HepG2 (cell line): ENCODE measurements around the gene PPCS. TPM values are rescaled to one million over a fixed set of nuclear protein-coding genes. Genes with fewer than 3 reads are reported as not detected.
A peak's percentile ranks its signal among the peaks of the same experiment; 100 is the strongest.

Experiments
- ETV5 ChIP-seq: IDR thresholded peaks from 2 replicates; pipeline ENCODE4 v1.6.1; 2018; ENCODE audit warnings: missing biosample characterization, missing genetic modification reagents, inconsistent platforms, borderline replicate concordance
- FUBP1 ChIP-seq: sonication (generic); formaldehyde crosslinking; IDR thresholded peaks from 2 replicates; pipeline ENCODE4 v1.5.1; 2020; ENCODE audit warnings: missing genetic modification reagents, mild to moderate bottlenecking, borderline replicate concordance
- KMT2B ChIP-seq: IDR thresholded peaks from 2 replicates; pipeline ENCODE4 v1.6.1; 2016; ENCODE audit warnings: missing genetic modification reagents, missing compliant biosample characterization
- PAF1 ChIP-seq: IDR thresholded peaks from 2 replicates; pipeline ENCODE4 v1.6.1; 2016; ENCODE audit warnings: missing genetic modification reagents, missing compliant biosample characterization
- PAWR ChIP-seq: sonication (generic); formaldehyde crosslinking; IDR thresholded peaks from 2 replicates; pipeline ENCODE4 v1.4.0; 2020; ENCODE audit warnings: missing genetic modification reagents, mild to moderate bottlenecking, borderline replicate concordance
- SMAD3 ChIP-seq: sonication (generic); formaldehyde crosslinking; IDR thresholded peaks from 2 replicates; pipeline ENCODE4 v1.4.0; 2020; ENCODE audit warnings: missing genetic modification reagents
- SNAPC5 ChIP-seq: sonication (generic); formaldehyde crosslinking; IDR thresholded peaks from 2 replicates; pipeline ENCODE4 v1.8.1; 2023; ENCODE audit warnings: mild to moderate bottlenecking, missing genetic modification reagents, borderline replicate concordance
- THAP11 ChIP-seq: IDR thresholded peaks from 2 replicates; pipeline ENCODE4 v1.6.1; 2016; ENCODE audit warnings: missing biosample characterization, missing genetic modification reagents
- ZNF143 ChIP-seq: sonication (generic); formaldehyde crosslinking; IDR thresholded peaks from 2 replicates; pipeline ENCODE4 v1.4.0; 2020; ENCODE audit warnings: missing genetic modification reagents
- ZNF367 ChIP-seq: sonication (generic); formaldehyde crosslinking; IDR thresholded peaks from 2 replicates; pipeline ENCODE4 v1.4.0; 2020; ENCODE audit warnings: missing genetic modification reagents, borderline replicate concordance
- ZNF562 ChIP-seq: sonication (generic); formaldehyde crosslinking; IDR thresholded peaks from 2 replicates; pipeline ENCODE4 v1.8.0; 2022; ENCODE audit warnings: missing genetic modification reagents, borderline replicate concordance
- ZNF614 ChIP-seq: IDR thresholded peaks from 2 replicates; pipeline ENCODE4 v1.6.1; 2018; ENCODE audit warnings: missing biosample characterization, missing genetic modification reagents, inconsistent platforms, borderline replicate concordance
- ZNF672 ChIP-seq: sonication (generic); formaldehyde crosslinking; IDR thresholded peaks from 2 replicates; pipeline ENCODE4 v1.8.1; 2022; ENCODE audit warnings: missing genetic modification reagents
- ZNF772 ChIP-seq: sonication (generic); formaldehyde crosslinking; IDR thresholded peaks from 2 replicates; pipeline ENCODE4 v1.5.0; 2020; ENCODE audit warnings: mild to moderate bottlenecking, missing genetic modification reagents
- polyA plus RNA-seq, 8 experiments: library from polyadenylated mRNA; depleted of rRNA in 3 of 8; stranded (reverse) in 7 of 8; unstranded in 1 of 8; fragments of >200 nt; fragmentation: Illumina TruSeq in 4 of 8; extraction: Trizol in 4 of 8; gene quantifications; 2 replicates each; pipeline versions ENCODE4 v1.2.1 to v1.2.3, GENCODE V29; 2011 to 2016; ENCODE audit warnings: low read depth in 4 of 8, missing spikeins in 1 of 8, mixed read lengths in 1 of 8; ENCODE audit not compliant: insufficient read depth in 1 of 8
- total RNA-seq, 5 experiments: library from RNA; depleted of rRNA; stranded (reverse); fragments of >200 nt; fragmentation: Illumina TruSeq; extraction: Trizol; gene quantifications; 2 replicates each; pipeline ENCODE4 v1.2.3, GENCODE V29; 2016; ENCODE audit warnings: low read depth in 1 of 5
- TF ChIP-seq, protein P1 (sequence below): sonication (generic); formaldehyde crosslinking; IDR thresholded peaks from 2 replicates; pipeline ENCODE4 v1.5.0; 2020; ENCODE audit warnings: mild to moderate bottlenecking, missing genetic modification reagents, borderline replicate concordance
- TF ChIP-seq, protein P2 (sequence below): sonication (generic); formaldehyde crosslinking; IDR thresholded peaks from 2 replicates; pipeline ENCODE4 v1.4.0; 2020; ENCODE audit warnings: mild to moderate bottlenecking, missing genetic modification reagents
- TF ChIP-seq, protein P3 (sequence below): sonication (generic); formaldehyde crosslinking; IDR thresholded peaks from 2 replicates; pipeline ENCODE4 v1.8.0; 2022; ENCODE audit warnings: low read depth, missing genetic modification reagents

Gene PPCS
- total and polyA plus RNA-seq, 2 of the 13 experiments (the other 11 are each of a cell fraction or from before 2014, with no cell fraction given): 13.4 to 38.9 TPM

DNA sequence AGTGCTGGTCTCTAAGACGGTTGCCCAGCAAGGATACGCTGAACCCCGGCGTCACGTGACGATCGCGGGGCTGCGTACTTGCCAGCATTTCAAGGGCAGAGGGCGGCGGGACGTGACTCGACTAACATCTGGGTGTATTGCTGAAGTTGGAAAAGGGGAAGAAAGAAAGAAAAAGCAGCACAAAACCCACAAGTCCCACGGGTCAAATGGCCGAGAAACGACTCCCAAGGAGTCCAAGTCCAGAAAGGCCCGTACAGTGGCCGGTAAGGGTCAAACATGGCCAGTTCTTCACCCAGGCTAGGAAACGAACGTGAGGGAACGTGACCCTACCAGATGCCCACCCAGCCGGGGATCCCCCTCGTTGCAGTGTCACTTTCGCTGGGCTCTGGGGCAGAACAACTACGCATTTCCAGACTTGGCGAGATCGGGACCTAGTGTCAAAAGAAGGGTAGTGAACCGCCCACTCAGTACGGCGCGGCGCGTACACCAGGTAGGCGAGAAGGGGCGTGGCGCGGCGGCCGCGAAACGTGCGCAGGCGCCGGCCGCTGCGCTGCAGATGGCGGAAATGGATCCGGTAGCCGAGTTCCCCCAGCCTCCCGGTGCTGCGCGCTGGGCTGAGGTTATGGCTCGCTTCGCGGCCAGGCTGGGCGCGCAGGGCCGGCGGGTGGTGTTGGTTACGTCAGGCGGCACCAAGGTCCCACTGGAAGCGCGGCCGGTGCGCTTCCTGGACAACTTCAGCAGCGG is at the start of gene PPCS, which contains the start of gene ZMYND12 (continued):
- TF ChIP-seq PAWR (CRISPR knock-in tag) (peak; percentile 85; the same call in 1 of the 2 replicates), KMT2B (no peak; the same call in 1 of the 2 replicates), ZNF367 (no peak), FUBP1 (no peak), SNAPC5 (CRISPR knock-in tag) (no peak), ZNF672 (CRISPR knock-in tag) (no peak), SMAD3 (CRISPR knock-in tag) (no peak), ZNF562 (no peak), ZNF143 (no peak), ZNF772 (CRISPR knock-in tag) (peak; percentile 84), ZNF614 (CRISPR knock-in tag) (no peak; the same call in 1 of the 2 replicates), THAP11 (CRISPR knock-in tag) (peak; percentile 83), ETV5 (CRISPR knock-in tag) (no peak; the same call in 1 of the 2 replicates), PAF1 (CRISPR knock-in tag) (no peak)
- TF ChIP-seq, protein P1, sequence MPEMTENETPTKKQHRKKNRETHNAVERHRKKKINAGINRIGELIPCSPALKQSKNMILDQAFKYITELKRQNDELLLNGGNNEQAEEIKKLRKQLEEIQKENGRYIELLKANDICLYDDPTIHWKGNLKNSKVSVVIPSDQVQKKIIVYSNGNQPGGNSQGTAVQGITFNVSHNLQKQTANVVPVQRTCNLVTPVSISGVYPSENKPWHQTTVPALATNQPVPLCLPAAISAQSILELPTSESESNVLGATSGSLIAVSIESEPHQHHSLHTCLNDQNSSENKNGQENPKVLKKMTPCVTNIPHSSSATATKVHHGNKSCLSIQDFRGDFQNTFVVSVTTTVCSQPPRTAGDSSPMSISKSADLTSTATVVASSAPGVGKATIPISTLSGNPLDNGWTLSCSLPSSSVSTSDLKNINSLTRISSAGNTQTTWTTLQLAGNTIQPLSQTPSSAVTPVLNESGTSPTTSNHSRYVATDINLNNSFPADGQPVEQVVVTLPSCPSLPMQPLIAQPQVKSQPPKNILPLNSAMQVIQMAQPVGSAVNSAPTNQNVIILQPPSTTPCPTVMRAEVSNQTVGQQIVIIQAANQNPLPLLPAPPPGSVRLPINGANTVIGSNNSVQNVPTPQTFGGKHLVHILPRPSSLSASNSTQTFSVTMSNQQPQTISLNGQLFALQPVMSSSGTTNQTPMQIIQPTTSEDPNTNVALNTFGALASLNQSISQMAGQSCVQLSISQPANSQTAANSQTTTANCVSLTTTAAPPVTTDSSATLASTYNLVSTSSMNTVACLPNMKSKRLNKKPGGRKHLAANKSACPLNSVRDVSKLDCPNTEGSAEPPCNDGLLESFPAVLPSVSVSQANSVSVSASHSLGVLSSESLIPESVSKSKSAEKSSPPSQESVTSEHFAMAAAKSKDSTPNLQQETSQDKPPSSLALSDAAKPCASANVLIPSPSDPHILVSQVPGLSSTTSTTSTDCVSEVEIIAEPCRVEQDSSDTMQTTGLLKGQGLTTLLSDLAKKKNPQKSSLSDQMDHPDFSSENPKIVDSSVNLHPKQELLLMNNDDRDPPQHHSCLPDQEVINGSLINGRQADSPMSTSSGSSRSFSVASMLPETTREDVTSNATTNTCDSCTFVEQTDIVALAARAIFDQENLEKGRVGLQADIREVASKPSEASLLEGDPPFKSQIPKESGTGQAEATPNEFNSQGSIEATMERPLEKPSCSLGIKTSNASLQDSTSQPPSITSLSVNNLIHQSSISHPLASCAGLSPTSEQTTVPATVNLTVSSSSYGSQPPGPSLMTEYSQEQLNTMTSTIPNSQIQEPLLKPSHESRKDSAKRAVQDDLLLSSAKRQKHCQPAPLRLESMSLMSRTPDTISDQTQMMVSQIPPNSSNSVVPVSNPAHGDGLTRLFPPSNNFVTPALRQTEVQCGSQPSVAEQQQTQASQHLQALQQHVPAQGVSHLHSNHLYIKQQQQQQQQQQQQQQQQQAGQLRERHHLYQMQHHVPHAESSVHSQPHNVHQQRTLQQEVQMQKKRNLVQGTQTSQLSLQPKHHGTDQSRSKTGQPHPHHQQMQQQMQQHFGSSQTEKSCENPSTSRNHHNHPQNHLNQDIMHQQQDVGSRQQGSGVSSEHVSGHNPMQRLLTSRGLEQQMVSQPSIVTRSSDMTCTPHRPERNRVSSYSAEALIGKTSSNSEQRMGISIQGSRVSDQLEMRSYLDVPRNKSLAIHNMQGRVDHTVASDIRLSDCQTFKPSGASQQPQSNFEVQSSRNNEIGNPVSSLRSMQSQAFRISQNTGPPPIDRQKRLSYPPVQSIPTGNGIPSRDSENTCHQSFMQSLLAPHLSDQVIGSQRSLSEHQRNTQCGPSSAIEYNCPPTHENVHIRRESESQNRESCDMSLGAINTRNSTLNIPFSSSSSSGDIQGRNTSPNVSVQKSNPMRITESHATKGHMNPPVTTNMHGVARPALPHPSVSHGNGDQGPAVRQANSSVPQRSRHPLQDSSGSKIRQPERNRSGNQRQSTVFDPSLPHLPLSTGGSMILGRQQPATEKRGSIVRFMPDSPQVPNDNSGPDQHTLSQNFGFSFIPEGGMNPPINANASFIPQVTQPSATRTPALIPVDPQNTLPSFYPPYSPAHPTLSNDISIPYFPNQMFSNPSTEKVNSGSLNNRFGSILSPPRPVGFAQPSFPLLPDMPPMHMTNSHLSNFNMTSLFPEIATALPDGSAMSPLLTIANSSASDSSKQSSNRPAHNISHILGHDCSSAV: no peak
- TF ChIP-seq, protein P2, sequence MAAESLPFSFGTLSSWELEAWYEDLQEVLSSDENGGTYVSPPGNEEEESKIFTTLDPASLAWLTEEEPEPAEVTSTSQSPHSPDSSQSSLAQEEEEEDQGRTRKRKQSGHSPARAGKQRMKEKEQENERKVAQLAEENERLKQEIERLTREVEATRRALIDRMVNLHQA (CRISPR knock-in tag): no peak
- TF ChIP-seq, protein P3, sequence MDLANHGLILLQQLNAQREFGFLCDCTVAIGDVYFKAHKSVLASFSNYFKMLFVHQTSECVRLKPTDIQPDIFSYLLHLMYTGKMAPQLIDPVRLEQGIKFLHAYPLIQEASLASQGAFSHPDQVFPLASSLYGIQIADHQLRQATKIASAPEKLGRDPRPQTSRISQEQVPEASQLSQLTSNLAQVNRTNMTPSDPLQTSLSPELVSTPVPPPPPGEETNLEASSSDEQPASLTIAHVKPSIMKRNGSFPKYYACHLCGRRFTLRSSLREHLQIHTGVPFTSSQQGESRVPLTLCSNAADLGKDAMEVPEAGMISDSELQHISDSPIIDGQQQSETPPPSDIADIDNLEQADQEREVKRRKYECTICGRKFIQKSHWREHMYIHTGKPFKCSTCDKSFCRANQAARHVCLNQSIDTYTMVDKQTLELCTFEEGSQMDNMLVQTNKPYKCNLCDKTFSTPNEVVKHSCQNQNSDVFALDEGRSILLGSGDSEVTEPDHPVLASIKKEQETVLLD (CRISPR knock-in tag): 0 out of 2 replicates have a peak, but pooled peaks have one; percentile 53
